Activated CD4-positive, alpha-beta T cell treated with anti-CD3 and anti-CD28 coated beads for 1 hour (primary cell): ENCODE data around the gene CNFN.
"Not testable (repeated sequence)": the region's sequence is repeated elsewhere in the genome, so short reads cannot be mapped to it uniquely, and the experiment has no call there.

ENCODE experiments used
- DNase-seq: peaks from one replicate; pipeline ENCODE4 v3.0.0-alpha.2; 2020

The CNFN gene

GRCh38 chr19:42345191-42345812 lies 44.8 kb downstream of the CNFN start:
- no peak for DNase-seq

GRCh38 chr19:42344336-42344893 lies 45.7 kb downstream of the CNFN start:
- DNase-seq = no peak

- DNase-seq = no peak
These were observed 46.6 kb downstream of the CNFN start for GRCh38 chr19:42343344-42344110.

GRCh38 chr19:42339922-42340321 lies 50.2 kb downstream of the CNFN start:
- DNase-seq = not testable (repeated sequence)

- DNase-seq = not testable (repeated sequence)
These were observed 50.8 kb downstream of the CNFN start for GRCh38 chr19:42339126-42339860.
